Measurements from ENCODE around the gene AMPD2.
"Not testable (repeated sequence)": the region's sequence is repeated elsewhere in the genome, so short reads cannot be mapped to it uniquely, and the experiment has no call there.

AMPD2 gene

GRCh38 chr1:109649491-109649914, 29.9 kb downstream of the AMPD2 start:
- DNase-seq: no peak

GRCh38 chr1:109650609-109651008, 31.0 kb downstream of the AMPD2 start:
- DNase-seq: no peak

DNA sequence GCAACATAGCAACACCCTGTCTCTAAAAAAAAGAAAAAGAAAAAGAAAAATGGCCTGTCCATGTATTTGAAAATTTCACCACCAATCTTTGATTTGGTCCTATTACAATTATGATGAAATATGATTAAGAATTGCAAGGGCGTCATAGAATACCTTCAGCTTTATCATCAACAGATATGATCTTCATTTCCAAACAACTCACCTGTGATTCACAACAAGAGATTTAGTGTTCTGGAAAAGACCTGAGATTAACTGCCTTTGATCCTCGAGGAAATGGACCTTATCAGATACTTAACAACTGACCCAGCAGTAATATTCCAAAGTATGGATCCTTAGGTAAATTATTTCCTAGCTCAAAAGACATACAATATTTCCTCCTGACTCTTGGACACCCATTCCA, 32.8 kb downstream of the AMPD2 start:
- no peak for DNase-seq

- no peak for DNase-seq
Observed at GRCh38 chr1:109653306-109653705, 33.7 kb downstream of the AMPD2 start.

- DNase-seq: no peak
Observed at GRCh38 chr1:109654519-109654918, 34.9 kb downstream of the AMPD2 start.

- DNase-seq: peak in 51 of 56 donors; percentile 19 to 85 (median 63)
Observed at GRCh38 chr1:109655615-109656519, 36.2 kb downstream of the AMPD2 start, which contains the start of gene GSTM4. Gene GSTM4, plus strand, starts transcription at chr1:109656099. Its CDS starts 291 bp downstream, at chr1:109656390.

DNA sequence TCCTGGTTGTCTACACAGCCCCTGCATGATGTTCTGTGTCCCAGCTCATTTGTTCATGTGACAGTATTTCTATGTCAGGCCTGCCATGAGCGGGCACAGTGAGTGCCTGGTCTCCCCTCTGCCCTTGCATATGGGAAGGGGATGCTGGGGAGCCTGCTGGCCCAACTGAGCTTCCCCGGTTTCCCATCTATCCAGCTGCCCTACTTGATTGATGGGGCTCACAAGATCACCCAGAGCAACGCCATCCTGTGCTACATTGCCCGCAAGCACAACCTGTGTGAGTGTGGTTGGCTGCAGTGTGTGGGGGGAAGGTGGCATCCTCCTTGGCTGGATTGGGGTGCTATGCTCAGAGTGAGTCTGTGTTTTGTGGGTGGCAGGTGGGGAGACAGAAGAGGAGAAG, 37.8 kb downstream of the AMPD2 start:
- no peak for DNase-seq

GRCh38 chr1:109657970-109658369, 38.3 kb downstream of the AMPD2 start:
- no peak for DNase-seq

- no peak for DNase-seq
Observed at GRCh38 chr1:109658533-109659042, 39.0 kb downstream of the AMPD2 start.

DNA sequence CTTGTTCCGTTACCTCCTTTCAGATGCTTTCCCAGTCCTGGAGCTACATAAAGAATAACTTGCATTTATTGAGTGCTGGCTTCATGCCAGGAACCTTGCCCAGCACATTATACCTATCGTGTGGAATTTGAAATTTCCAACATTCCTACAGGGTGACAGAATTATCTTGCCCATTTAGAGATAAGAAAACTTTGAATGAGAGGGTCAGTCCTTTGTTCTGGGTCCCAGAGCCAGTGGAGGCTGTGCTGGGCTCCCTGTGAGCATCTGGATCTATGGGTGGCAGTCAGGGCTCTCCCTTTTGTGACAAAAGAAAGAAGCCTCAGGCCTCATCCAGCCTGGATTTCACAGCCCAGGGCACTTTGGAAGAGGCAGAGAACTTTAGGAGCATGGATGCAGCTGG, 39.5 kb downstream of the AMPD2 start:
- DNase-seq: no peak

- DNase-seq: no peak
Observed at GRCh38 chr1:109659997-109660690, 40.5 kb downstream of the AMPD2 start.

DNA sequence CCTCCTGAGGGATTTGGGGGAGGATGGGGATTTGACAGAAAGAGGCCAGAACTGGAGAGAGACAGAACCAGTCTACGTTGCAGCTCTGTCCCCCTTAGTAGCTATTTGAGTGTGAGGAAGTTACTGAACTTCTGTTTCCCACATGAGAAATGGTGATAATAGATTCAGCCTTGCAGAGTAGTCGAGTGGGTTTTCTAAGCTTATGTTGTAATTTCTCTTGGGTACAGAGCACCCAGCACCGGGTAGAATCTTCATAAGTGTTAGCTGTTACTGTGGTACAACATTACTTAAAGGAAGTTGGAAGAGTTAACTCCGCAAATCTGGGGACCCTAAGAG, 41.0 kb downstream of the AMPD2 start:
- not testable (repeated sequence) for DNase-seq

GRCh38 chr1:109661391-109661790, 41.8 kb downstream of the AMPD2 start:
- DNase-seq: no peak

DNA sequence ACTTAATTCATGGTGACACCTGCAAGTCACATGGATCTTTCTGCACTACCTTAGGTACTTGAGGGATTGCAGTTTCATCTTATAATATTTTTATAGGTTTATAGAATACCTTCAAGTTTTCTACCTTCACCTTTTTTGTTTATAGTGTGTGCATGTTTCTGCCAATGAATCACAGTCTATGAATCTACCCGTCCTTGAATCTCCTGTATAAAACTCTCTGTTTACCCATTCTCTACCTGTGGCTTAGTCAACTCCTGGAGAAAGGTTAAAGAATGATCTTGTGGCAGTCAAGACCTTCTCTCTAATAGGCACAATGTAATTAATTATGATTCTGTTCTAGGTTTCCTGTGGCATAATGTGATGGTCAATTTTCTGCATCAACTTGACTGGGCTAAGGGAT, 45.0 kb downstream of the AMPD2 start:
- no peak for DNase-seq

GRCh38 chr1:109667452-109668122, 48.0 kb downstream of the AMPD2 start, which contains the start of gene GSTM2:
Gene GSTM2, plus strand, starts transcription at chr1:109668057. Its CDS starts 59 bp downstream, at chr1:109668116.
- peak in 53 of 56 donors; percentile 23 to 90 (median 74) for DNase-seq

- no peak for DNase-seq
Observed at GRCh38 chr1:109668123-109668775, 48.6 kb downstream of the AMPD2 start.

DNA sequence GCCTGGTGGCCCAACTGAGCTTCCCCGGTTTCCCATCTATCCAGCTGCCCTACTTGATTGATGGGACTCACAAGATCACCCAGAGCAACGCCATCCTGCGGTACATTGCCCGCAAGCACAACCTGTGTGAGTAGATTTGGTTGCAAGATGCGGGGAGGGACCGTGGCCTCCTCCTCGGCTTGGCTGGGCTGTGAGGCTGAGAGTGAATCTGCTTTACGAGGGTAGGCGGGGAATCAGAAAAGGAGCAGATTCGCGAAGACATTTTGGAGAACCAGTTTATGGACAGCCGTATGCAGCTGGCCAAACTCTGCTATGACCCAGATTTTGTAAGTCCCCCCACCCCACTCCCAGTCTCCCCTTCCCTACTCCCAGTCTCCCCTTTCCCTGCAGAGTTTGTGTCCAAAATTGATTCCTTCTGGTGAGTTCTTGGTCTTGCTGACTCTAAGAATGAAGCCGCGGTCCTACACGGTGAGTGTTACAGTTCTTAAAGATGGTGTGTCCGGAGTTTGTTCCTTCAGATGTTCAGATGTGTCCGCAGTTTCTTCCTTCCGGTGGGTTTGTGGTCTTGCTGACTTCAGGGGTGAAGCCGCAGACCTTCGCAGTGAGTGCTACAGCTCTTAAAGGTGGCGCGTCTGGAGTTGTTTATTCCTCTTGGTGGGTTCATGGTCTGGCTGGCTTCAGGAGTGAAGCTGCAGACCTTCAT, 49.8 kb downstream of the AMPD2 start:
- DNase-seq: no peak

- not testable (repeated sequence) for DNase-seq
Observed at GRCh38 chr1:109669949-109670302, 50.3 kb downstream of the AMPD2 start.

- DNase-seq: no peak
Observed at GRCh38 chr1:109671067-109671466, 51.4 kb downstream of the AMPD2 start.

GRCh38 chr1:109673861-109674260, 54.2 kb downstream of the AMPD2 start:
- DNase-seq: not testable (repeated sequence)
